GM18526 (cell line): ENCODE measurements around the gene TTYH2.

Source experiments
- POLR2A ChIP-seq: IDR thresholded peaks from 3 replicates; pipeline ENCODE4 v1.6.1; 2011; ENCODE audit not compliant: insufficient read length; ENCODE audit errors: extremely low read depth

Gene TTYH2

GRCh38 chr17:74219576-74220133 is 6.3 kb downstream of the TTYH2 start:
- TF ChIP-seq POLR2A: no peak

DNA sequence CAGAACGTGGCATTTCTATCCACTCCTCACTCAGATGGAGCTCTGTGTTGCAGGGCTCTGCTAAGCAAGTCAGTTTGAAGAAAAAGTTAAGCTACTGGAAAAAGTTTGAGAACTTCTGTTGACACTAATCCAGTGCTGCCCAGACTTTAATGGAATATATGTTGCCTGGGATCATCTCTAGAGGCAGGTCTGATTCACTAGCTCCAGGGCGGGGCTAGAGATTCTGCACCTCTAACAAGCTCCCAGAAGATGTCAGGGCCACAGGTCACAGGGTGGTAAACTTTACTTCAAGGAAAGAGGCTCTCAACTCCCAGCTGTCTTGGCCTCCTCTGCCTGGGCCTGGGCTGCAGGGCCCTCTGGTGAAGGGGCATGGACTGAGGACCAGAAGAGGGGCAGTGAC is 6.8 kb downstream of the TTYH2 start:
- no peak for TF ChIP-seq POLR2A

DNA sequence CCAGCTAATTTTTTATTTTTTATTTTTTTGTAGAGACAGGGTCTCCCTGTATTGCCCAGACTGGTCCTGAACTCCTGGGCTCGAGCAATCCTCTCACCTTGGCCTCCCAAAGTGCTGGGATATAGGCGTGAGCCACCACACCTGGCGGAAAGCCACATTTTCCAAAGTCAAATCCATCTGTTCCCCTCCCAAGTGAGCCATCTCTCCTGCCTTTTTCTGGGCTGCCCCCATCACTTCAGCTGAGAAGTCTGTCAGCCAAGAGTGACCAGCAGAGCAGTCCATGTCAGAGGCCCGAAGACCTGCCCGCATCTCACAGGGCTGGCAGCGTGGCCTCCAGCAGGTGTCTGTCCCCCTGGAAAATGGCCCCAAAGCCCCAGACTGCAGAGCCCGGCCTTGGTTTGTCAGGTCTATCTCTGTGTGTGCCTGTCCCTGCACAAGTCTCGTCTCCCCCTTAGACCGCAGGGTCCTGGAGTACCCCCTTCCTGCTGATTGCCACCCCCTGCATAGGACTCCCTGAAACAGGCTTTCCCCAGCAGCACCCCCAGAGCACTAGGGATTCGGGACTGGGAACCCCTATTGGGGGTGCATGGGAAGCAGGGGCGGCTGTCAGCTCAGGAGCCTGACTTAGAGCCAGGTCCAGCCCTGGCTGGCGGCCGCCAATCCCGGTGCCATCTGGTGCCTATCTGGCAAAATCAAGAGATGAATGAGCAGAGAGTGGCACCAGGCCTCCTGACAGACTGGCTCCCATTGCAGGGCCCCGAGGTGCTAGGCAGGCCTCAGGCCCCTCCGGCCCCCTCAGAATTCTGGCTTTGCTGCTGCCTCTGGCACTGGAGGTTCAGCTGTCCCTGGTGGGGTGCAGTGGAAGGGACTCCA is 7.8 kb downstream of the TTYH2 start:
- TF ChIP-seq POLR2A: no peak

- no peak for TF ChIP-seq POLR2A
Measured at GRCh38 chr17:74222399-74222798, 9.0 kb downstream of the TTYH2 start.

DNA sequence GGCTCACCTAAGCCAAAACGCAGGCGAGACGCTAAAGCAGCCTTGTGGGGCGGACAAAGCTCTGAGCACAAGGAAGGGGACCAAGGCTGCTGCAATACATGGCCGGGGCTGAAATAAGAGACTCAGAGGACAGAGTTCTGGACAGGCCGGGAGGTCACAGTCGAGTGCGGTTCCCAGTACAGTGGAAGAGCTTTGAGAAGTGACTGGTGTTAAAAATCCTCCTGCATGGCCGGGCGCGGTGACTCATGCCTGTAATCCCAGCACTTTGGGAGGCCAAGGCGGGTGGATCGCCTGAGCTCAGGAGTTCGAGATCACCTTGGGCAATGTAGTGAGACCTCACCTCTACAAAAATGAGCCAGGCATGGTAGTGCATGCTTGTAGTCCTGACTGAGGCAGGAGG is 10.5 kb downstream of the TTYH2 start:
- TF ChIP-seq POLR2A: no peak

DNA sequence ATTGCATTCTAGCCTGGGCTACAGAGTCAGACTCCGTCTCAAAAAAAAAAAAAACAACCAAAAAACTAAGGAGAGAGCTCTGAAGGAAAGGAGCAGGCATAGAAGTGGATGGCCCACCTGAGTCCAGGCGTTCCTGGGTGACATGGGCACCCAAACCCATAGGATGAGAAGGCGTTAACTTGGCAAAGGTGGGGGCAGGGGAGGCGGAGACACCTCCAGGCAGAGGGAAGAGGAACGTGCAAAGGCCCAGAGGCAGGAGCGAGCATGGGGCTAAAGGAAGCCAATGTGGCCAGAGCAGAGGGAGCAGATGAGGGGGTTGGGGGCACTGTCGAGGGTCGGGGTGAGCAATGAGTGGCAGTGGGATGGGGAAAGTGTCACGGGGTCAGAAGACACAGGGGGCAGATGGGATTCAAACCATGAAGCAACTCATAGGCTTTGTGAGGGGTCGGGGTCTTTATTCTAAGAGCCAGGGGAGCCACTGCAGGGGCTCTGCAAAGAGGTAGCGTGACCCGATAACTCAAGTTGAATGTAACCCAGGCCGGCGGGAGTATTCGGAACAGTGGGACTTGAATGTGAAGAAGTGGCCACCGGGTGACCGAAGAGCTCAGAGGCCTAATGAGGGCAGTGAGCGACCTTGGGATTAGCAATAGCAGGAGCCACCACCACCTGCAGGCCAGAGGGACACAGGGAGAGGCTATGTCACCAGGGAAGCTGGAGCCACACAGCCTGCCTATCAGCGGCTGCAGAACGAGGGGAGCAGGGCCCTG is 11.8 kb downstream of the TTYH2 start:
- TF ChIP-seq POLR2A: no peak

DNA sequence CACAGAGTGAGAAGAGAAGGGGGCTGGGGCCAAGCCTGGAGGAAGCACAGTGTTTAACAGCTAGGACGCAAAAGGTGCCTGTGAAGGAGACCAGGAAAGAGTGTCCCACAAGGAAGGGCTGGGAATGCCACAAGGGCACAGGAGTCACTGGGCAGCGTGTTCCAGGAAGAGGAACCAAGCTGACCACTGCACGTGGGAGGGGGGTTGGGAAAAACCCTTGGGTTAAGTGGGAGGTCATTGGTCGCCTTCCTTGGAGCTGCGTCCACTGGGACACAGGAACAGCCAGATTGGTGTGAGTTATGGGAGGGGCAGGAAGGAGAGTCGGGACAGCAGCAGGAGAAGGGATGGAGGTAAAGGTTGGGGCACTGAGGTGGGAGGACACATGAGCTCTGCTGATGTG is 12.9 kb downstream of the TTYH2 start:
- no peak for TF ChIP-seq POLR2A

- no peak for TF ChIP-seq POLR2A
Measured at GRCh38 chr17:74227271-74228080, 14.1 kb downstream of the TTYH2 start.

DNA sequence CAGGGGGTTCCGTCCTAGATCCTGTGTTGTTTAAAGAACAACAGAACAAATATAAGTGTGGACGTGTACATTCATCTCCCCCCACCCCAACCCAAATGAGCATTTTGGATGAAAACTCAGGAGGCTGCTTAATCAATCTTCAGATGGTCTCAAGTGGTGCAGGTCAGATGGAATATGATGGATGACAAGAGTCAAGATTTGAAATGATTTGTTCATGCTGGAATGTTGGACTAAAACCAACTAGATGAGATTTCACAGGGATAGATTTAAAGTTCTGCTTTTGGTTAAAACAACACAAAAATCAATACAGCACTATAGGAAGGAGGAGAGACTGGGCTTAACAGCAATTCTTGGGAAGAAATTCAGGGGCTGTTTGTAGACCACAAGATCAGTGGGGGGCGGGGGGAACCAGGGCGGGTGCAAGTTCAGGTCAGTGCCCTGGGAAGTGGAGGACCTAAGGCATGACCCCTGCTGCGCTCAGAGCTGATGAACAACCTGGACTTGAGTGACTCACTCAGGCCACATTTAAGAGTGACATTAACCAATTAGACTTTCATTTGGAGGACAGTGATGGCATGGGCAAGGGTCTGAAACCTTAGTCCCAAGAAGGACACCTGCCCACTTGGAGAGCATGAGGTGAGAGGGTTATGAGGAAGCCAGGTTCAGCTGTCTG is 15.1 kb downstream of the TTYH2 start:
- no peak for TF ChIP-seq POLR2A

DNA sequence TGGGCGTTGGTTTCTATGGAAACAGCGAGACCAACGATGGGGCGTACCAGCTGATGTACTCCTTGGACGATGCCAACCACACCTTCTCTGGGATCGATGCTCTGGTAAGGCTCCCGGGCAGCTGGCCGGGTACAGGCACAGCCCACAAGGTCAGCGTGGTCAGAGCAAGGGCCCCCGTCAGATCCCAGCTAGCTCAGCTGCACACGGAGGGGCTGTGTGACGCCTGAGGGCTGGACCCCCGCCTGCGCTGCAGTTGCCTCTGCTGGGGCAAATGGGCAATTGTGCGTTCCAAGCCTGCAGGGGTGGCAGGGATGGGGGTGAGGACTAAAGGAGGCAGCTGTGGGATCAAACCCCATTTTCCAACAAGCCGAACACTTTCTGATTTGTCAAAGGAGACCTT is 17.5 kb downstream of the TTYH2 start:
- no peak for TF ChIP-seq POLR2A

DNA sequence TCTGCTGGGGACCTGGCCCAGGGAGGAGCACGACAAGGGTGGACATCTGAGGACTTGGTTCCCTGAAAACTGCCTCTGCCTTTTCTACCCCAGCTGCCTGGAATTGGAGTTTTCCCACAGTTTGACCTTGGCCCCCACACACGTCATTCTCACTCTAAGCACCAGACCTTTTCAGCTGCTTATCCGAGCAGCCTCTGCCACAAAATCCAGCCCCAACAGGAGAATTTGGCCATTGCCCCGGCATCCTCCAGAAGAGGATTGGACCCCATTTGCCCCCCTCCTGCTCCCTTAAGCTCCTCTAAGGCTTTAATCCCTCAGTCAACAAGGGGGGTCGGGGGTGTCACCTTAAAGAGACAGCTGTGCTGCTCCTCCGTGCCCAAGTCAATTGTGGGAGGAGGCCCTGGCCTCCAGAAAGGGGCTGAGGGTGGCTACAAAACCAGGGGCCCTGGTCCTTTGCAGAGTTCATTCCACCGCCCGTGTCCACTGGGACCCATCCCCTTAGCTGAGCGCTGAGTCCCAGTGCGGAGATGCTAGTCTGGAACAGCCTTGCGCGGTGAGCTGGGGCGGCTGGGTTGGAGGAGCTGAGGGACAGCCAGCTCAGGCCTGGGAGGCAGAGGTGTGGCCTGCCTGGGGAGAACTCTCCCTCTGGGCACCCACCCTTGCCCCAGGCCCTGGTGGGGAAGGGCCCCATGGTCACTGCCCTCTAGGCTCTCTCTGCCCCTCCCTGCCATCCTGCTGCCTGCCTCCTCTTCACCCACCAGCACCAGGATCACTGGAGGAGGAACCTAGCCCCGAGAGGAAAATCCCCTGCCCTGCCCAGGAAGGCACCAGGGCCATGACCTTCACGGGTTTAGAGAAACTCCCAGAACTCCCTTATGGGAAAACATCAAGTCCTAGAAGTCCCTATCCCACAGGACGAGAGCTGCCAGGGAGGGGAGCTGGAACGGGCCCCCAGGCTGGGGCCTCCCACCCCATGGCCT is 18.8 kb downstream of the TTYH2 start:
- TF ChIP-seq POLR2A: no peak

- no peak for TF ChIP-seq POLR2A
Measured at GRCh38 chr17:74233937-74234336, 20.6 kb downstream of the TTYH2 start.

DNA sequence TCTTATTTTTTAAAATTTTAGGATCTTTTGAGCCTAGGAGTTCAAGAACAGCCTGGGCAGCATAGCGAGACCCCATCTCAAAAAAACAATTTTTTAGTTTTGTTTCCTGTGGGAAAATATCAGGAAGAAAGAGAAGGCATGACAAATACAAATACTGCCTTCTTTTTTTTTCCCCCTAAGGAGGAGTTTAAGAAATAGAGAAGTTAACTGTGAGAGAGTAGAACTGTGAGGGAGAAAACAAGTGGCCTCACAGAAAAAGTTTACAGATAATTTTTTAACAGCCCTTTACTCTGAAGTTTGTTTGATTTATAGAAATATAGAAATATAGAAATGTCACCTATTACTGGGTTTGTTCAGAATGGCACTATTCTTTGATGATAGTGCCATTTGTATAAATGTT is 21.1 kb downstream of the TTYH2 start:
- TF ChIP-seq POLR2A: no peak

GRCh38 chr17:74235040-74235581 is 21.7 kb downstream of the TTYH2 start:
- TF ChIP-seq POLR2A: no peak

- no peak for TF ChIP-seq POLR2A
Measured at GRCh38 chr17:74235911-74236371, 22.6 kb downstream of the TTYH2 start.
